CD4-positive, alpha-beta memory T cell (primary cell): ENCODE data around the gene TEX12. TPM values are rescaled to one million over a fixed set of nuclear protein-coding genes. Genes with fewer than 3 reads are reported as not detected.
"Not testable (repeated sequence)": the region's sequence is repeated elsewhere in the genome, so short reads cannot be mapped to it uniquely, and the experiment has no call there.

Experiments
- CTCF ChIA-PET: fragments of 350-600 bp; sonication (Branson Sonifier 250); formaldehyde crosslinking; loops from one replicate; lab custom pipeline; 2021; ENCODE audit warnings: inconsistent platforms; ENCODE audit not compliant: partially characterized antibody; lab: Charles Lee
- POLR2A ChIA-PET: fragments of 350-600 bp; sonication (Branson Sonifier 250); formaldehyde crosslinking; loops from one replicate; lab custom pipeline; 2021; ENCODE audit not compliant: partially characterized antibody; lab: Charles Lee
- DNase-seq, 5 donors: peaks; one replicate each; pipeline versions ENCODE4 v3.0.0 to v3.0.0-alpha.2; 2020 to 2022; ENCODE audit warnings: mixed read lengths in 1 of 5
- H3K27ac ChIP-seq: one replicate; pipeline ENCODE4 v1.7.0; 2013; ENCODE audit warnings: low read depth, low read length
- H3K27me3 ChIP-seq: 2 replicates; pipeline ENCODE4 v1.7.0; 2013; ENCODE audit warnings: mild to moderate bottlenecking, low read length, moderate library complexity; ENCODE audit not compliant: insufficient read depth
- H3K36me3 ChIP-seq: 2 replicates; pipeline ENCODE4 v1.7.0; 2013; ENCODE audit warnings: mild to moderate bottlenecking, low read length, moderate library complexity; ENCODE audit not compliant: insufficient read depth
- H3K4me1 ChIP-seq: 2 replicates; pipeline ENCODE4 v1.7.0; 2013; ENCODE audit warnings: mild to moderate bottlenecking, low read length, moderate library complexity; ENCODE audit not compliant: insufficient read depth
- H3K4me3 ChIP-seq, 2 donors: one replicate each; pipeline ENCODE4 v1.7.0; 2013; ENCODE audit warnings: low read length in 2 of 2, mild to moderate bottlenecking in 1 of 2
- H3K9me3 ChIP-seq, 2 donors: one replicate each; pipeline ENCODE4 v1.7.0; 2013; ENCODE audit warnings: low read length in 2 of 2, control low read depth in 1 of 2; ENCODE audit not compliant: control insufficient read depth in 1 of 2
- H3K27ac Mint-ChIP-seq, 7 donors: one replicate each; pipeline ENCODE4 v1.8.0; 2020 to 2021; ENCODE audit warnings: mixed read lengths in 7 of 7, mild to moderate bottlenecking in 6 of 7, inconsistent platforms in 3 of 7, moderate library complexity in 3 of 7
- H3K27me3 Mint-ChIP-seq, 2 donors: one replicate each; pipeline ENCODE4 v1.8.0; 2020 to 2021; ENCODE audit warnings: mixed read lengths in 2 of 2
- H3K36me3 Mint-ChIP-seq, 2 donors: one replicate each; pipeline ENCODE4 v1.8.0; 2020 to 2021; ENCODE audit warnings: mixed read lengths in 2 of 2, inconsistent platforms in 1 of 2, mild to moderate bottlenecking in 1 of 2
- H3K4me1 Mint-ChIP-seq, 4 donors: one replicate each; pipeline ENCODE4 v1.8.0; 2020 to 2021; ENCODE audit warnings: mixed read lengths in 4 of 4, mild to moderate bottlenecking in 1 of 4
- H3K4me3 Mint-ChIP-seq, 8 donors: one replicate each; pipeline ENCODE4 v1.8.0; 2020 to 2021; ENCODE audit warnings: mixed read lengths in 8 of 8, mild to moderate bottlenecking in 7 of 8, moderate library complexity in 6 of 8, inconsistent platforms in 3 of 8
- H3K9me3 Mint-ChIP-seq, 8 donors: one replicate each; pipeline ENCODE4 v1.8.0; 2020 to 2021; ENCODE audit warnings: mixed read lengths in 8 of 8, mild to moderate bottlenecking in 5 of 8, inconsistent platforms in 3 of 8, moderate library complexity in 1 of 8
- intact Hi-C: fragments of 100-400 bp; cut with micrococcal nuclease; formaldehyde crosslinking; loops from one replicate; pipeline ENCODE4 v1.15.1; 2023
- polyA plus RNA-seq, 2 donors: library from polyadenylated mRNA; unstranded; fragments of 300-500 nt; fragmentation: Illumina TruSeq; gene quantifications; one replicate each; pipeline ENCODE4 v1.2.3, GENCODE V29; 2021
- total RNA-seq, 2 experiments: library from RNA; stranded (reverse); gene quantifications; one replicate each; pipeline ENCODE4 v1.2.3, GENCODE V29; 2021

TEX12 gene
- total and polyA plus RNA-seq, 4 experiments from 2014 or later = 0.29 TPM; not detected in 3

DNA sequence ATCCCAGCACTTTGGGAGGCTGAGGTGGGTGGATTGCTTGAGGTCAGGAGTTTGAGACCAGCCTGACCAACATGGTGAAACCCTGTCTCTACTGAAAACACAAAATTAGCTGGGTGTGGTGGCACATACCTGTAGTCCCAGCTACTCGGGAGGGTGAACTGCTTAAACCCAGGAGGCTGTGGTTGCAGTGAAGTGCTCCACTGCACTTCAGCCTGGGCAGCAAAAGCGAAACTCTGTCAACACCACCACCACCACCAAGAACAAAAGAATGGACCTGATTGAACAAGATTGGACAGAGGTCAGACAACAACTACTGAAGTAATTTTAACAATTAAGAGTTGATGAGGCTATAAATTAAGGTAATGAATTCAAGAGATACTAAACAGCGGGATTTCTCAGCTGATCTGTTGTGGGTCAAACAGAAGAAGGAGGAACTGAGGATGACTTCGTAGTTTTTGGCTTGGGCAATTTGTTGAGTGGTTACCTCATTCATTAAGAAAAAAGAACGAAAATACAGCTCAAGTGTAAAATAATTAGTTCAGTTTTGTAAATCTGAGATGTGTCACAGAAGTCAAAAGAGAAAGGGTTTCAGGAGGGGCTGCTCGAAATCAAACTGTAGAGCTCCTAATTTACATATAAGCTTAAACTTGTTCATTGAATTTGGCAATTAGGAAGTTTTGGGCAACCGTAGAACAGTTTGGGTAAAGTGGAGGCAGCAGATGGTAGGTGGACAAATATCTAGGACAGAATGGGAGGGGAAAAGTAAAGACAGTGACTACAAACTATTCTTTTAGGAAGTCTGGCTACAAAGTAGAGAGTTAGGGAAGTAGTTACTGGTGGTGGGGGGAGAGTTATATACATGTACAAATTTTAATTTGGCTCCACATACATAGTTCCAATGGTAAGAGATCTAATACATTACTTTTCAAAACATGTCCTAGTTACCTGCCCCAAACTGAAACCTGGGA is 7.8 kb upstream of the TEX12 start:
- H3K27me3 ChIP-seq = no peaks in the 10 kb centered on the region
- Mint-ChIP-seq H3K4me1 (peaks cover 0 to 1% (median 0%) of the 10 kb centered on the region in 4 donors), H3K9me3 (no peaks in the 10 kb centered on the region), H3K36me3 (peaks cover 0 to 4% of the 10 kb centered on the region in 2 donors), H3K27me3 (peaks cover 0 to 8% of the 10 kb centered on the region in 2 donors), H3K4me3 (no peak overlapping the region), H3K27ac (peak overlapping the region in 1 of 7 donors; percentile 18)
- intact Hi-C loops = no loop called here
- H3K27ac ChIP-seq = no peak overlapping the region
- no peaks in the 10 kb centered on the region for H3K36me3 ChIP-seq
- ChIA-PET CTCF (no interaction called here), POLR2A (no interaction called here)
- H3K9me3 ChIP-seq = no peaks in the 10 kb centered on the region
- DNase-seq = no peak
- no peaks in the 10 kb centered on the region for H3K4me1 ChIP-seq
- no peak overlapping the region for H3K4me3 ChIP-seq

DNA sequence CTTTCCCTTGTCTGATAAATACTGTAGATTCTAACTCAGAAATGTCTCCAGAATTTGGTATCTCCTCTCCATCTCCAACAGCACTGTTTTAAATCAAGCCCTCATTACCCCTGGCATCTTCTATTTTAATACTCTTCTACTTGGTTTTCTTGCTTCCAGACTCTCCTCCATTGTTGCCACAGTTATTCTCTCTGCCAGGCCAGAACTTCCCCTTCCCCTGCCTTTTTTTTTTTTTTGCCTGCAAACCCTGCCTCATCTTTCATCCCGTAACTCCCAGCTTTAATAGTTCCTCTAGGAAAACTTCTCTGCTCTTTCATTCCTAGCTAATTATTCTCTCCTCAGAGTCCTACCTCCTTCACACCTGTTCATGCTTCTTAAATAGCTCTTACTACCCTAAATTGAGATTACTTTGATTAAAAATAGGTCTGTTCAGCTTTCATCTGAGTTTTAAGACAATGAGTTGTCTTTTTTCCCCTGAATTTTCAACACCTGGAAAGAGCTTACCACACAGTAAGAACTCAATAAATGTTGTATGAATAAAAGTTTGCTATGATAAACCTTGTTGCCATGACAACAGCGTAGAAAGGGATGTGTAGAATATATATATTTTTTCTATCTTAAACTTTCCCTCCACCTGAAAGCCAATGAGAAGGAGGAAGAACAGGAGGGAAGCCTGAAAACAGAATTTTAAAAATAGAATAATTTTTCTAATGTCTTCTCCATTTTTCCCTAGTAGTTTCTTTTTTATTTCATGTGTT is 6.9 kb upstream of the TEX12 start:
- no peak overlapping the region for H3K27ac ChIP-seq
- no peaks in the 10 kb centered on the region for H3K36me3 ChIP-seq
- H3K9me3 Mint-ChIP-seq = no peaks in the 10 kb centered on the region
- H3K4me1 Mint-ChIP-seq = peaks cover 0 to 1% (median 0%) of the 10 kb centered on the region in 4 donors
- H3K9me3 ChIP-seq = no peaks in the 10 kb centered on the region
- no peak overlapping the region for H3K4me3 ChIP-seq
- peaks cover 0 to 8% of the 10 kb centered on the region in 2 donors for H3K27me3 Mint-ChIP-seq
- ChIA-PET CTCF (no interaction called here), POLR2A (no interaction called here)
- no peaks in the 10 kb centered on the region for H3K27me3 ChIP-seq
- no peak overlapping the region for H3K27ac Mint-ChIP-seq
- no peak for DNase-seq
- no peaks in the 10 kb centered on the region for H3K4me1 ChIP-seq
- intact Hi-C loops = no loop called here
- H3K4me3 Mint-ChIP-seq = no peak overlapping the region
- peaks cover 0 to 4% of the 10 kb centered on the region in 2 donors for H3K36me3 Mint-ChIP-seq

DNA sequence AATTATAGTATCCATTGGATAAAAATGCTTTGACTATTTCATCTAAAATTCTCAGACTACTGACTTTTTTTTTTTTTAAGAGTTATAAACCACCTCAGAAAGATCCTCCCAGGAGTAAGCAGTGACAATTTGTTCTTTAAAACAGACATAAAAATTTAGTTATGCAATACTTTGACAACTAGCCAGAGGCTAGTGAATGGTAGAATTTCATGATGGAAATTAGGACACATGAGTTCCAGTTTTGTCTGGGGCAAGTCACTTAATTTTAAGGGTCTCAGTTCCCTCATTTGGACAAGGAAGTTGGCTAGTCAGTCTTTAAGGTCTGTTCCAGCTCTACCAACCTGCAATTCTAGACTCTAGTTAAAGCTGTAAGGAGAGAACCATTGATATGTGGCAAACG is 6.2 kb upstream of the TEX12 start:
- CTCF ChIA-PET = no interaction called here
- intact Hi-C loops = no loop called here
- Histone ChIP-seq H3K36me3 (no peaks in the 10 kb centered on the region), H3K27ac (no peak overlapping the region), H3K4me1 (no peaks in the 10 kb centered on the region), H3K27me3 (no peaks in the 10 kb centered on the region), H3K4me3 (no peak overlapping the region), H3K9me3 (no peaks in the 10 kb centered on the region)
- Mint-ChIP-seq H3K36me3 (peaks cover 0 to 4% of the 10 kb centered on the region in 2 donors), H3K27ac (no peak overlapping the region), H3K4me3 (no peak overlapping the region), H3K4me1 (peaks cover 0 to 1% (median 0%) of the 10 kb centered on the region in 4 donors), H3K9me3 (no peaks in the 10 kb centered on the region), H3K27me3 (peaks cover 0 to 10% of the 10 kb centered on the region in 2 donors)
- no peak for DNase-seq
- POLR2A ChIA-PET = no interaction called here

DNA sequence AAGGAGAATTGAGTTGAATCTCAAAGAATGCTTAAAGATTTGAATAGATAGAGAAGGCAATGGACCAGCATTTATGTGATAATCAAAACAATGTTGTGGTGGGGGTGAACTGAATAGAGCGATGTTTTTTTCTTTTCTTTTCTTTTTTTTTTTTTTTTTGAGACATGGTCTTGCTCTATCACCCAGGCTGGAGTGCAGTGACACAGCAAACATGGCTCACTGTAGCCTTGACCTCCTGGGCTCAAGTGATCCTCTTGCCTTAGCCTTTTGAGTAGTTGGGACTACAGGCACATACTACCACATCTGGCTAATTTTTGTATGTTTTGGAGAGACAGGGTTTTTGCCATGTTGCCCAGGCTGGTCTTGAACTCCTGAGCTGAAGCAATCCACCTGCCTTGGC is 5.0 kb upstream of the TEX12 start:
- POLR2A ChIA-PET, H3K4me3 Mint-ChIP-seq, H3K36me3 Mint-ChIP-seq, H3K4me1 Mint-ChIP-seq, H3K4me1 ChIP-seq, CTCF ChIA-PET, intact Hi-C loops, H3K36me3 ChIP-seq, H3K27me3 ChIP-seq, H3K27ac Mint-ChIP-seq, H3K9me3 ChIP-seq, H3K27me3 Mint-ChIP-seq, H3K4me3 ChIP-seq, H3K9me3 Mint-ChIP-seq, DNase-seq, H3K27ac ChIP-seq: not testable (repeated sequence)

DNA sequence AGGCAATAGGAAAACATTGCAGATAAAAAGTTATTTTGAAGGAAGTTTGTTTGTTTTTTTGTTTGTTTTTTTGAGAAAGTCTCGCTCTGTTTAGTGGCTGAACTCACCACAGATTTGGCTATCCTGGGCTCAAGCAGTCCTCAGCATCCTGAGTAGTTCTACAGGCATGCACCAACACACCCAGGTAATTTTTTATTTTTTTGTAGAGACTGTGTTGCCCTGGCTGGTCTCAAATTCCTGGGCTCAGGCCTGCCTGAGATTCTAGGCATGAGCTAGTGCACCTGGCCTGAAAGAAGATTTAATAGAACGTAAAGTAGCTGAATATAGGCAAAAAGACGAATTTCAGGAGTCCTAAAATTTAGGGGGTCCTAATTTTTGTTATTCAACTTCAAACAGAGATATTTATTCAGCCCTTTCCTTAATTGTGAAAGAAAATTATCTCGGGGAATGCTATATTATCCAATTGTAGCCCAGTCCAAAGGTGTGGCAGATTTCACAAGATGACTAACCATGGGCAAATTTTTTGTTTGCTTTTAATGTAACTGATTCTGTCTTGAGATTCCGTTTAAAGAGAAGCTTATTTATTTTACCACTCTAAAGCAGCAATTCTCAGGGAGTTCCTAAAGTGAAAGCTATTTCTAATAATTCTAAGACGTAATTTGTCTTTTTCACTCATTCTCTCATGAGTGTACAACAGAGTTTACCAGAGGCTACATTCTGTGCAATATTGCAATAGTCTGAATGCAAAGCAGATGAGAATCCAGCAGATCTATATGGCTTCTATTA is 4.2 kb upstream of the TEX12 start:
- ChIA-PET CTCF (no interaction called here), POLR2A (no interaction called here)
- Mint-ChIP-seq H3K9me3 (no peaks in the 10 kb centered on the region), H3K27me3 (peaks cover 0 to 10% of the 10 kb centered on the region in 2 donors), H3K4me3 (no peak overlapping the region), H3K27ac (no peak overlapping the region), H3K36me3 (peaks cover 0 to 4% of the 10 kb centered on the region in 2 donors), H3K4me1 (peaks cover 0 to 1% (median 0%) of the 10 kb centered on the region in 4 donors)
- Histone ChIP-seq H3K36me3 (no peaks in the 10 kb centered on the region), H3K4me3 (no peak overlapping the region), H3K9me3 (no peaks in the 10 kb centered on the region), H3K27me3 (no peaks in the 10 kb centered on the region), H3K4me1 (no peaks in the 10 kb centered on the region), H3K27ac (no peak overlapping the region)
- no peak for DNase-seq
- intact Hi-C loops = no loop called here

DNA sequence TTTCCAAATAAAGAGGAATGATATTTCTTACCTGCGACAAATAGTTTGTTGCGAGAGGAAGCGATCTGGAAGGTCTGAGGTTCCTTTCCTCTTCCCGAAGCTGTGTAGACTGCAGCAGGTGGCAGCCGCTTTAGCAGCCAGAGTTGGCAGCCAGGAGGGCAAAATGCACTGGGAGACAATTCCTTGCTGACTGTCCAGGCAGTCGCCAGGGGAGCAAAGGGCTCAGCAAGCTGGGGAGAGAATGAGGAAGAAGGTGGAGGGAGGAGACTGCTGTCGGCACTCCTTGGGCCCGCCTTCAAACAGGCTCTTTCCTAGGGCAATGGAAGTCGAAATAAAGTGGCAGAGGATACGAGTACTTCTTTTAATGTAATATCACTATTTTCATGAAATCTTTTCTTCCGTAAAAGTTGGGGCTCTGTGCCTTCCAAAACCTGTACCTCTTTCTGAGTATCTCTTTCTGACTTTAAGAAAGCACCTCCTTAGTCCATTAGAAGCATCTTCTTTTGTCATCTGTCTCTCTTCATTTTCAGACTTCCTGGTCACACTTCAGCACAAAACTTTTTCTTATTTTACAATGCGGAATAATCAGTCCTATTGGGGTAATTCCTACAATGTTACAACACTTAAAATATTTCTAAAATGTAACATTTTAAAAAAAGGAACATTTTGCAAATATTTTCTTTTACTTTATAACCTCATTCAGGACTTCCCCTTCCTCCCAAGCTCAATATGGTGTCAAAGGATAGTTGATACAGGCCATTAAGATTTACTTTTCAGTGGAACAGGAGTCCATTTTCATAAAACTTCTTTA is 3.1 kb upstream of the TEX12 start, which contains the start of gene IL18:
IL18 (minus strand) TSS at position 220 of the 811 bp plus-strand sequence. CDS start 9,041 bp downstream, outside the sequence.
- CTCF ChIA-PET = no interaction called here
- POLR2A ChIA-PET = no interaction called here
- peaks cover 0 to 10% of the 10 kb centered on the region in 2 donors for H3K27me3 Mint-ChIP-seq
- Histone ChIP-seq H3K27me3 (no peaks in the 10 kb centered on the region), H3K36me3 (no peaks in the 10 kb centered on the region), H3K4me3 (no peak within 1 kb of the TSS), H3K27ac (no peak within 1 kb of the TSS), H3K9me3 (no peaks in the 10 kb centered on the region), H3K4me1 (no peaks in the 10 kb centered on the region)
- no peaks in the 10 kb centered on the region for H3K9me3 Mint-ChIP-seq
- H3K4me1 Mint-ChIP-seq = peaks cover 0 to 1% (median 0%) of the 10 kb centered on the region in 4 donors
- no peak for DNase-seq
- H3K4me3 Mint-ChIP-seq = no peak within 1 kb of the TSS
- intact Hi-C loops = no loop called here
- H3K27ac Mint-ChIP-seq = no peak within 1 kb of the TSS
- peaks cover 0 to 4% of the 10 kb centered on the region in 2 donors for H3K36me3 Mint-ChIP-seq
